ENCODE results near the gene OR12D3. TPM values are rescaled to one million over a fixed set of nuclear protein-coding genes. Genes with fewer than 3 reads are reported as not detected.

OR12D3 gene
- polyA plus RNA-seq, 2 of the 4 experiments (the other 2 are of a cell fraction) = not detected

- TF ChIP-seq ELK1 (IDR thresholded peaks at IDR 0.05; ENCODE audit: low read depth, low read length) (no peak), CHD2 (IDR thresholded peaks at IDR 0.05; ENCODE audit: low read length, partially characterized antibody) (no peak), NPAS2 (CRISPR knock-in tag; IDR thresholded peaks at IDR 0.05; ENCODE audit: borderline replicate concordance) (no peak), CTCF (IDR thresholded peaks at IDR 0.05) (no peak)
These were observed 20.2 kb upstream of the OR12D3 start, which contains the start of gene OR12D2 (continued) for GRCh38 chr6:29395331-29395730.

- H3K4me1 ChIP-seq = no peaks in the 10 kb centered on the region
- ChIA-PET CTCF (no interaction called here), POLR2A (no interaction called here)
- no peak for DNase-seq (ENCODE audit: low read depth in 1 of 2, low spot score in 1 of 2)
- no peak overlapping the region for H3K27ac ChIP-seq
- no peaks in the 10 kb centered on the region for H3K9me3 ChIP-seq
- H3K4me2 ChIP-seq = no peak overlapping the region
- H3K4me3 ChIP-seq = no peak overlapping the region
- TF ChIP-seq MAZ (IDR thresholded peaks at IDR 0.05; ENCODE audit: borderline replicate concordance, low read depth, low read length) = no peak
- no peak for TF ChIP-seq E2F6 (IDR thresholded peaks at IDR 0.05; ENCODE audit: borderline replicate concordance, low read depth)
- TF ChIP-seq SMC3 (IDR thresholded peaks at IDR 0.05) = no peak
- no peak for TF ChIP-seq PBX3 (IDR thresholded peaks at IDR 0.05)
- no peak for TF ChIP-seq HDAC2 (IDR thresholded peaks at IDR 0.05)
- no peak for TF ChIP-seq PHF8 (IDR thresholded peaks at IDR 0.05; ENCODE audit: borderline replicate concordance, low read depth)
- no peak for TF ChIP-seq NFE2L2 (conservative IDR thresholded peaks at IDR 0.05; ENCODE audit: low read length)
- no peak for TF ChIP-seq EP300 (IDR thresholded peaks at IDR 0.05)
- no peak for TF ChIP-seq HOXB5 (CRISPR knock-in tag; IDR thresholded peaks at IDR 0.05)
- TF ChIP-seq KDM1A (IDR thresholded peaks at IDR 0.05; ENCODE audit: low read depth) = no peak
- TF ChIP-seq USF2 (IDR thresholded peaks at IDR 0.05) = no peak
- no peak for TF ChIP-seq POLR2A (IDR thresholded peaks at IDR 0.05; ENCODE audit: low read length)
- TF ChIP-seq CBX2 (IDR thresholded peaks at IDR 0.05; ENCODE audit: borderline replicate concordance, low read depth) = no peak
- no peak for TF ChIP-seq ESRRA (IDR thresholded peaks at IDR 0.05; ENCODE audit: borderline replicate concordance, low read length)
- TF ChIP-seq EHF (CRISPR knock-in tag; IDR thresholded peaks at IDR 0.05) = no peak
- no peak for TF ChIP-seq FOXS1 (CRISPR knock-in tag; IDR thresholded peaks at IDR 0.05)
- TF ChIP-seq CBX8 (IDR thresholded peaks at IDR 0.05) = no peak
- no peak for TF ChIP-seq ZC3H11A (IDR thresholded peaks at IDR 0.05)
- TF ChIP-seq MAX (IDR thresholded peaks at IDR 0.05) = no peak
- FAIRE-seq = no peak
- under 1% methylated on average over 4 of the region's 4 CpGs for WGBS (ENCODE audit: missing lambda C conversion rate)
- no peak for ATAC-seq
These were observed 13.4 kb upstream of the OR12D3 start for GRCh38 chr6:29388533-29388932.

Data from A549 (cell line).